HG03066 (cell line): Measurements from ENCODE around the gene AGAP1.

Experiments used
- ATAC-seq: cut with Tn5 transposase; IDR thresholded peaks from one replicate; pipeline ENCODE4 v1.9.1; 2021; ENCODE audit warnings: low read depth; ENCODE audit not compliant: unreplicated experiment

The AGAP1 gene

GRCh38 chr2:235876099-235876679 lies 382.3 kb downstream of the AGAP1 start:
- no peak for ATAC-seq

GRCh38 chr2:235877275-235877802 lies 383.5 kb downstream of the AGAP1 start:
- no peak for ATAC-seq

- no peak for ATAC-seq
Observed at GRCh38 chr2:235879116-235879515, 385.3 kb downstream of the AGAP1 start.

GRCh38 chr2:235883675-235884074 lies 389.8 kb downstream of the AGAP1 start:
- ATAC-seq = no peak

- ATAC-seq = no peak
Observed at GRCh38 chr2:235889302-235889630, 395.4 kb downstream of the AGAP1 start.

- ATAC-seq = no peak
Observed at GRCh38 chr2:235893129-235893698, 399.4 kb downstream of the AGAP1 start.

- ATAC-seq = no peak
Observed at GRCh38 chr2:235894839-235895238, 401.0 kb downstream of the AGAP1 start.

- ATAC-seq = no peak
Observed at GRCh38 chr2:235896061-235896460, 402.2 kb downstream of the AGAP1 start.

GRCh38 chr2:235897992-235898391 lies 404.1 kb downstream of the AGAP1 start:
- ATAC-seq = no peak

GRCh38 chr2:235898766-235899165 lies 404.9 kb downstream of the AGAP1 start:
- no peak for ATAC-seq

- ATAC-seq = no peak
Observed at GRCh38 chr2:235900631-235901030, 406.8 kb downstream of the AGAP1 start.

GRCh38 chr2:235901243-235901642 lies 407.4 kb downstream of the AGAP1 start:
- no peak for ATAC-seq

GRCh38 chr2:235903782-235904584 lies 410.1 kb downstream of the AGAP1 start:
- no peak for ATAC-seq

GRCh38 chr2:235904585-235904931 lies 410.7 kb downstream of the AGAP1 start:
- ATAC-seq = no peak

GRCh38 chr2:235908826-235909225 lies 415.0 kb downstream of the AGAP1 start:
- no peak for ATAC-seq

- ATAC-seq = no peak
Observed at GRCh38 chr2:235909358-235909757, 415.5 kb downstream of the AGAP1 start.

GRCh38 chr2:235910067-235910466 lies 416.2 kb downstream of the AGAP1 start:
- ATAC-seq = no peak

GRCh38 chr2:235911125-235911524 lies 417.3 kb downstream of the AGAP1 start:
- ATAC-seq = no peak

- no peak for ATAC-seq
Observed at GRCh38 chr2:235911633-235912233, 417.9 kb downstream of the AGAP1 start.

- ATAC-seq = no peak
Observed at GRCh38 chr2:235914756-235915155, 420.9 kb downstream of the AGAP1 start.

- ATAC-seq = no peak
Observed at GRCh38 chr2:235917506-235917905, 423.7 kb downstream of the AGAP1 start.
